ENCODE measurements around the gene RPRD2.

- no peak for TF ChIP-seq CTCF (conservative IDR thresholded peaks at IDR 0.05; ENCODE audit: low read depth, low read length)
- TF ChIP-seq RAD21 (IDR thresholded peaks at IDR 0.05; ENCODE audit: low read length), result no peak
- TF ChIP-seq POLR2A (IDR thresholded peaks at IDR 0.05; ENCODE audit: low read depth, low read length), result no peak
- TF ChIP-seq MXI1 (IDR thresholded peaks at IDR 0.05; ENCODE audit: borderline replicate concordance, low read depth, low read length), result no peak
These were observed 43.3 kb upstream of the RPRD2 start for GRCh38 chr1:150320667-150320978.

All from IMR-90 (cell line).